BJ (cell line): ENCODE data around the gene CDR2. TPM values are rescaled to one million over a fixed set of nuclear protein-coding genes. Genes with fewer than 3 reads are reported as not detected.

Experiments used
- CTCF ChIA-PET: fragments of 350-600 bp; formaldehyde crosslinking; extraction: SDS; loops from one replicate; lab custom pipeline; 2021; ENCODE audit warnings: antibody characterized with exemption, inconsistent platforms; lab: Yijun Ruan, JAX
- POLR2A ChIA-PET: fragments of 300-600 bp; sonication (Branson Sonifier 250); formaldehyde crosslinking; extraction: SDS; loops from one replicate; lab custom pipeline; 2021; ENCODE audit warnings: antibody characterized with exemption; lab: Charles Lee
- DNase-seq: peaks from one replicate; pipeline ENCODE4 v3.0.0-alpha.2; 2011; ENCODE audit warnings: low read depth
- H3K27me3 ChIP-seq: 2 replicates; pipeline ENCODE4 v1.6.0; 2011; ENCODE audit warnings: low read length; ENCODE audit not compliant: control insufficient read depth, insufficient read depth
- H3K36me3 ChIP-seq: 2 replicates; pipeline ENCODE4 v1.5.1; 2011; ENCODE audit warnings: low read length; ENCODE audit not compliant: control insufficient read depth, insufficient read depth
- H3K4me3 ChIP-seq: 2 replicates; pipeline ENCODE4 v1.5.1; 2011; ENCODE audit warnings: low read depth, mild to moderate bottlenecking, control low read depth, low read length
- polyA plus RNA-seq: library from polyadenylated mRNA; depleted of rRNA; stranded (reverse); fragments of >200 nt; gene quantifications from 2 replicates; pipeline ENCODE4 v1.2.3, GENCODE V29; 2011
- TF ChIP-seq, protein P1 (sequence below): IDR thresholded peaks from 2 replicates; pipeline ENCODE4 v1.5.1; 2011; ENCODE audit warnings: low read depth, mild to moderate bottlenecking, control low read depth, inconsistent platforms, low read length, moderate library complexity; ENCODE audit not compliant: insufficient read depth

The CDR2 gene
- polyA plus RNA-seq, 1 experiment, result 41.5 TPM

- DNase-seq, result no peak
- TF ChIP-seq, protein P1, sequence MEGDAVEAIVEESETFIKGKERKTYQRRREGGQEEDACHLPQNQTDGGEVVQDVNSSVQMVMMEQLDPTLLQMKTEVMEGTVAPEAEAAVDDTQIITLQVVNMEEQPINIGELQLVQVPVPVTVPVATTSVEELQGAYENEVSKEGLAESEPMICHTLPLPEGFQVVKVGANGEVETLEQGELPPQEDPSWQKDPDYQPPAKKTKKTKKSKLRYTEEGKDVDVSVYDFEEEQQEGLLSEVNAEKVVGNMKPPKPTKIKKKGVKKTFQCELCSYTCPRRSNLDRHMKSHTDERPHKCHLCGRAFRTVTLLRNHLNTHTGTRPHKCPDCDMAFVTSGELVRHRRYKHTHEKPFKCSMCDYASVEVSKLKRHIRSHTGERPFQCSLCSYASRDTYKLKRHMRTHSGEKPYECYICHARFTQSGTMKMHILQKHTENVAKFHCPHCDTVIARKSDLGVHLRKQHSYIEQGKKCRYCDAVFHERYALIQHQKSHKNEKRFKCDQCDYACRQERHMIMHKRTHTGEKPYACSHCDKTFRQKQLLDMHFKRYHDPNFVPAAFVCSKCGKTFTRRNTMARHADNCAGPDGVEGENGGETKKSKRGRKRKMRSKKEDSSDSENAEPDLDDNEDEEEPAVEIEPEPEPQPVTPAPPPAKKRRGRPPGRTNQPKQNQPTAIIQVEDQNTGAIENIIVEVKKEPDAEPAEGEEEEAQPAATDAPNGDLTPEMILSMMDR, result no peak
- POLR2A ChIA-PET, result no interaction called here
- CTCF ChIA-PET, result no interaction called here
- H3K27me3 ChIP-seq, result no peaks in the 10 kb centered on the region
- no peak overlapping the region for H3K4me3 ChIP-seq
- H3K36me3 ChIP-seq, result peaks cover 18% of the 10 kb centered on the region
Measured at GRCh38 chr16:22346483-22346882, 27.9 kb downstream of the CDR2 start.

GRCh38 chr16:22342082-22342481 is 32.3 kb downstream of the CDR2 start:
- Histone ChIP-seq H3K36me3 (peaks cover 5% of the 10 kb centered on the region), H3K27me3 (no peaks in the 10 kb centered on the region), H3K4me3 (no peak overlapping the region)
- CTCF ChIA-PET, result no interaction called here
- POLR2A ChIA-PET, result no interaction called here
- DNase-seq, result no peak
- TF ChIP-seq, protein P1, result no peak

GRCh38 chr16:22340945-22341344 is 33.5 kb downstream of the CDR2 start:
- peaks cover 3% of the 10 kb centered on the region for H3K36me3 ChIP-seq
- ChIA-PET CTCF (no interaction called here), POLR2A (no interaction called here)
- DNase-seq, result no peak
- TF ChIP-seq, protein P1, result no peak
- H3K27me3 ChIP-seq, result no peaks in the 10 kb centered on the region
- H3K4me3 ChIP-seq, result no peak overlapping the region

GRCh38 chr16:22337849-22338635 is 36.4 kb downstream of the CDR2 start:
- H3K36me3 ChIP-seq, result peaks cover 10% of the 10 kb centered on the region
- no peaks in the 10 kb centered on the region for H3K27me3 ChIP-seq
- DNase-seq, result no peak
- no peak overlapping the region for H3K4me3 ChIP-seq
- ChIA-PET POLR2A (no interaction called here), CTCF (interaction anchor here (0.7 to 1.4 kb wide), 3 partner anchors 10 to 17 kb away, joined by 3 to 4 read pairs (median 3); no protein-coding TSS in a partner anchor)
- TF ChIP-seq, protein P1, result no peak

GRCh38 chr16:22337045-22337444 is 37.4 kb downstream of the CDR2 start:
- H3K27me3 ChIP-seq, result no peaks in the 10 kb centered on the region
- CTCF ChIA-PET, result interaction anchor here (0.5 to 1.4 kb wide), 3 partner anchors 9 to 59 kb away, joined by 3 read pairs; no protein-coding TSS in a partner anchor
- TF ChIP-seq, protein P1, result no peak
- DNase-seq, result no peak
- no peak overlapping the region for H3K4me3 ChIP-seq
- H3K36me3 ChIP-seq, result peaks cover 12% of the 10 kb centered on the region
- POLR2A ChIA-PET, result no interaction called here
